PC-9 (cell line): ENCODE measurements around the gene C3. TPM values are rescaled to one million over a fixed set of nuclear protein-coding genes. Genes with fewer than 3 reads are reported as not detected.

Experiments
- BruUV-seq: library from RNA; stranded (reverse); fragments of 400-500 nt; replicated peaks from 2 replicates; lab custom pipeline; 2021; lab: Mats Ljungman, UMichigan
- CTCF ChIA-PET: fragments of 300-600 bp; sonication (Branson Sonifier 250); formaldehyde crosslinking; loops from one replicate; lab custom pipeline; 2022; ENCODE audit warnings: antibody characterized with exemption; lab: Charles Lee
- POLR2A ChIA-PET: fragments of 300-600 bp; sonication (Branson Sonifier 250); formaldehyde crosslinking; loops from one replicate; lab custom pipeline; 2022; ENCODE audit warnings: antibody characterized with exemption; ENCODE audit not compliant: unreplicated experiment; lab: Charles Lee
- DNase-seq, 2 experiments: peaks; one replicate each; pipeline versions ENCODE4 v3.0.0 to v3.0.0-alpha.2; 2015 to 2022; ENCODE audit warnings: mixed read lengths in 1 of 2
- H2AFZ ChIP-seq: fragments of 200-600 bp; sonication (generic); 2 replicates; pipeline ENCODE4 v1.8.1; 2017; ENCODE audit warnings: antibody characterized with exemption
- H3F3A ChIP-seq: fragments of 200-600 bp; sonication (generic); 2 replicates; pipeline ENCODE4 v1.8.1; 2017; ENCODE audit warnings: antibody characterized with exemption, mild to moderate bottlenecking, low read depth; ENCODE audit not compliant: insufficient read depth
- H3K27ac ChIP-seq: fragments of 200-600 bp; sonication (generic); 2 replicates; pipeline ENCODE4 v1.6.1; 2016; ENCODE audit warnings: mixed run types
- H3K27me3 ChIP-seq: fragments of 200-600 bp; sonication (generic); 2 replicates; pipeline ENCODE4 v1.6.1; 2016; ENCODE audit warnings: low read depth, mixed run types; ENCODE audit not compliant: insufficient read depth
- H3K36me3 ChIP-seq: fragments of 200-600 bp; sonication (generic); 2 replicates; pipeline ENCODE4 v1.6.1; 2016; ENCODE audit warnings: low read depth, mixed run types
- H3K4me1 ChIP-seq: fragments of 200-600 bp; sonication (generic); replicated peaks from 2 replicates; pipeline ENCODE4 v1.6.1; 2016; ENCODE audit warnings: mixed run types; ENCODE audit not compliant: insufficient read depth
- H3K4me2 ChIP-seq: fragments of 200-600 bp; sonication (generic); 2 replicates; pipeline ENCODE4 v1.6.1; 2017; ENCODE audit warnings: mixed run types
- H3K4me3 ChIP-seq: fragments of 200-600 bp; sonication (generic); 2 replicates; pipeline ENCODE4 v1.6.1; 2016; ENCODE audit warnings: mixed run types
- H3K79me2 ChIP-seq: fragments of 200-600 bp; sonication (generic); 2 replicates; pipeline ENCODE4 v1.6.1; 2017; ENCODE audit warnings: low read depth, mixed run types
- H3K9me2 ChIP-seq: fragments of 200-600 bp; sonication (generic); 2 replicates; pipeline ENCODE4 v1.8.1; 2017; ENCODE audit warnings: mild to moderate bottlenecking; ENCODE audit not compliant: insufficient read depth
- H3K9me3 ChIP-seq: fragments of 200-600 bp; sonication (generic); 2 replicates; pipeline ENCODE4 v1.8.1; 2016; ENCODE audit warnings: low read depth; ENCODE audit not compliant: insufficient read depth
- H4K20me1 ChIP-seq: fragments of 200-600 bp; sonication (generic); 2 replicates; pipeline ENCODE4 v1.8.1; 2017; ENCODE audit not compliant: insufficient read depth
- EZH2 ChIP-seq: fragments of 200-600 bp; sonication (generic); IDR thresholded peaks from 2 replicates; pipeline ENCODE4 v1.8.0; 2017; ENCODE audit warnings: antibody characterized with exemption, low read depth
- intact Hi-C: fragments of 100-400 bp; cut with micrococcal nuclease; formaldehyde crosslinking; loops from one replicate; pipeline ENCODE4 v1.10.0; 2022; ENCODE audit not compliant: unreplicated experiment
- total RNA-seq: library from RNA; stranded (reverse); gene quantifications from 2 replicates; pipeline ENCODE4 v1.2.3, GENCODE V29; 2021
- TF ChIP-seq, protein P1 (sequence below): fragments of 200-600 bp; sonication (generic); conservative IDR thresholded peaks from 2 replicates; pipeline ENCODE4 v1.6.1; 2017; ENCODE audit warnings: mixed run types, antibody characterized with exemption, mild to moderate bottlenecking, moderate library complexity

C3 gene
- total RNA-seq, 1 experiment from 2014 or later: 130 TPM

DNA sequence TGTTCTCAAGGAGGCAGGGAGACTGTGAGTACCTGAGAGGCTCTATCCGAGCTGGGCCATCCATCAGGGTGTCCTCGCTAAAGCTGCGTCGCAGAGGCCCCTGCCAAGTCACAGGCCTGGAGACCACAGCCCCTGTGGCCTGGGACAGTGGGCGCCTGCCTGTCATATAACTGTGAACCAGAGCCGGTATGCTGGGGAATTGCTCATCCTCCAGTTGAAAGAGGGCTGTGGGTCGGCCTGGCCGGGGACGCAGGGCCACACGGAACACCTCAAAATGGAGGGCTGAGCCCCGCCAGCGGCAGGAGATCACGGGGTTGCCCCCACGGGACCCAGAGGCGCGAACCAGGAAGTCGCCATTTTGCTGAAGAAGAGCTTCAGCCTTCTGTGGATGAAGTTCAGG, 40.2 kb upstream of the C3 start:
- Histone ChIP-seq H3K9me2 (no peaks in the 10 kb centered on the region), H3K36me3 (peaks cover 30% of the 10 kb centered on the region), H2AFZ (no peak overlapping the region), H3K9me3 (no peaks in the 10 kb centered on the region), H3K4me1 (peaks cover 31% of the 10 kb centered on the region), H3K27ac (no peak overlapping the region), H3K4me2 (no peak overlapping the region), H3K4me3 (no peak overlapping the region), H4K20me1 (no peaks in the 10 kb centered on the region), H3K27me3 (no peaks in the 10 kb centered on the region), H3K79me2 (peaks cover 43% of the 10 kb centered on the region), H3F3A (peaks cover 39% of the 10 kb centered on the region)
- intact Hi-C loops: no loop called here
- no TSS peak for BruUV-seq
- no peak for TF ChIP-seq EZH2
- TF ChIP-seq, protein P1, sequence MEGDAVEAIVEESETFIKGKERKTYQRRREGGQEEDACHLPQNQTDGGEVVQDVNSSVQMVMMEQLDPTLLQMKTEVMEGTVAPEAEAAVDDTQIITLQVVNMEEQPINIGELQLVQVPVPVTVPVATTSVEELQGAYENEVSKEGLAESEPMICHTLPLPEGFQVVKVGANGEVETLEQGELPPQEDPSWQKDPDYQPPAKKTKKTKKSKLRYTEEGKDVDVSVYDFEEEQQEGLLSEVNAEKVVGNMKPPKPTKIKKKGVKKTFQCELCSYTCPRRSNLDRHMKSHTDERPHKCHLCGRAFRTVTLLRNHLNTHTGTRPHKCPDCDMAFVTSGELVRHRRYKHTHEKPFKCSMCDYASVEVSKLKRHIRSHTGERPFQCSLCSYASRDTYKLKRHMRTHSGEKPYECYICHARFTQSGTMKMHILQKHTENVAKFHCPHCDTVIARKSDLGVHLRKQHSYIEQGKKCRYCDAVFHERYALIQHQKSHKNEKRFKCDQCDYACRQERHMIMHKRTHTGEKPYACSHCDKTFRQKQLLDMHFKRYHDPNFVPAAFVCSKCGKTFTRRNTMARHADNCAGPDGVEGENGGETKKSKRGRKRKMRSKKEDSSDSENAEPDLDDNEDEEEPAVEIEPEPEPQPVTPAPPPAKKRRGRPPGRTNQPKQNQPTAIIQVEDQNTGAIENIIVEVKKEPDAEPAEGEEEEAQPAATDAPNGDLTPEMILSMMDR: no peak
- DNase-seq: no peak
- CTCF ChIA-PET: no interaction called here
- POLR2A ChIA-PET: no interaction called here

DNA sequence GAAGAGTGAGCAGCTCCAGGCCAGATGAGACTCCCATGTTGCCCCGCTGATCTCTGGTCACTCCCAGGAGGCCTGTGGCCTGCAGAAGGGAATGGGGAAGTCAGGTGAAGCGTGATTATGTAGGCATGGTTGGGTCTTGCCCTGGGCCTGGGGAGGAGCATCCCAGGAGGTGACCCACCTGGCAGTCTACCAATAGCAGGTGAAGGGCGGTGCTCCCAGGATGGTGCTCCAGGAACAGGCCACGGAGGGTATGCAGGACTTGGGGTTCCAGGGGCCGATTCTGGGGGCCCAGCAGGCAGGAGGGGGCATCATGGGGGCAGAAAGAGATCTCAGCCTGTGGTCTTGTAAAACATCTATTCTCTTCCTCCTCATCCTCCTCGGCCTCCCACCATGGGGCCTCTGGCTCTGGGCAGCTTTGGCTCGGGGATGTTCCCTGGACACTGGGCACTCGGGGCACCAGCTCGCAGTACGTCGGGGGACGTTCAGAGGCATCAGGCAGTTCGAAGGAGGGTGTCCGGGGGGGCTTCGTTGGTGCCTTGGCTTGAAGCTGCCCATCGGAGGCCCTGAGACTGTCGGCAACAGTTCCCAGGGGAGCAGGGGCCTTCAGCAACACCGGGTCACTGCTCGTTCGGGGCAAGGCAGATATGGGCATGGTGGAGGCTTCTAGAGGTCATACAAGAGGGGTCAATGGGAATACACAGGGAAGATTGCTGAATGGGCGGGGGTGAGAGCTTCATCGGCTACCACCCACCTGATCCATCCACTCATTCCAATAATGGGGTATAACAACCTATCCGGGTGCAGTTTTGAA, 34.4 kb upstream of the C3 start:
- no peaks in the 10 kb centered on the region for H3K9me2 ChIP-seq
- H3K27ac ChIP-seq: no peak overlapping the region
- TF ChIP-seq, protein P1: no peak
- no peak for TF ChIP-seq EZH2
- H3K36me3 ChIP-seq: peaks cover 5% of the 10 kb centered on the region; the same call in 1 of the 2 replicates
- ChIA-PET CTCF (no interaction called here), POLR2A (no interaction called here)
- H3K4me2 ChIP-seq: no peak overlapping the region
- no peak for DNase-seq
- peaks cover 4% of the 10 kb centered on the region; the same call in 1 of the 2 replicates for H4K20me1 ChIP-seq
- H2AFZ ChIP-seq: no peak overlapping the region
- H3K9me3 ChIP-seq: no peaks in the 10 kb centered on the region
- H3K79me2 ChIP-seq: no peaks in the 10 kb centered on the region
- peaks cover 54% of the 10 kb centered on the region for H3F3A ChIP-seq
- H3K27me3 ChIP-seq: no peaks in the 10 kb centered on the region
- intact Hi-C loops: no loop called here
- H3K4me3 ChIP-seq: no peak overlapping the region
- no TSS peak for BruUV-seq
- H3K4me1 ChIP-seq: no peaks in the 10 kb centered on the region

- Histone ChIP-seq H2AFZ (no peak overlapping the region), H3K27ac (no peak overlapping the region), H3K79me2 (no peaks in the 10 kb centered on the region), H3K36me3 (no peaks in the 10 kb centered on the region; the same call in 1 of the 2 replicates), H3K9me2 (no peaks in the 10 kb centered on the region), H4K20me1 (peaks cover 4% of the 10 kb centered on the region; the same call in 1 of the 2 replicates), H3K4me2 (no peak overlapping the region), H3K9me3 (no peaks in the 10 kb centered on the region), H3F3A (peaks cover 59% of the 10 kb centered on the region), H3K4me3 (no peak overlapping the region), H3K4me1 (no peaks in the 10 kb centered on the region), H3K27me3 (no peaks in the 10 kb centered on the region)
- DNase-seq: no peak
- ChIA-PET CTCF (no interaction called here), POLR2A (interaction anchor here (0.7 kb wide), 1 partner anchor 982 kb away, joined by 3 read pairs; no protein-coding TSS in a partner anchor)
- intact Hi-C loops: no loop called here
- TF ChIP-seq, protein P1: no peak
- no peak for TF ChIP-seq EZH2
- no TSS peak for BruUV-seq
These were observed 33.7 kb upstream of the C3 start for GRCh38 chr19:6754136-6754535.
